Mucosa of rectum (tissue), 2 donors: Measurements from ENCODE around the gene BTBD10.
"Not testable (repeated sequence)": the region's sequence is repeated elsewhere in the genome, so short reads cannot be mapped to it uniquely, and the experiment has no call there.

Source experiments
- H3K27ac ChIP-seq, 2 donors: one replicate each; pipeline ENCODE4 v1.7.0; 2013; ENCODE audit warnings: inconsistent platforms in 2 of 2, low read depth in 2 of 2, low read length in 2 of 2
- H3K27me3 ChIP-seq, 2 donors: one replicate each; pipeline ENCODE4 v1.7.0; 2013; ENCODE audit warnings: low read length in 2 of 2; ENCODE audit not compliant: control insufficient read depth in 2 of 2, insufficient read depth in 2 of 2
- H3K36me3 ChIP-seq, 2 donors: one replicate each; pipeline ENCODE4 v1.7.0; 2013; ENCODE audit warnings: low read length in 2 of 2; ENCODE audit not compliant: control insufficient read depth in 2 of 2, insufficient read depth in 2 of 2
- H3K4me1 ChIP-seq, 2 donors: one replicate each; pipeline ENCODE4 v1.7.0; 2013; ENCODE audit warnings: low read length in 2 of 2, mild to moderate bottlenecking in 1 of 2; ENCODE audit not compliant: control insufficient read depth in 2 of 2, insufficient read depth in 2 of 2
- H3K4me3 ChIP-seq, 2 donors: one replicate each; pipeline ENCODE4 v1.7.0; 2013; ENCODE audit warnings: low read length in 2 of 2
- H3K9ac ChIP-seq, 2 donors: one replicate each; pipeline ENCODE4 v1.7.0; 2013; ENCODE audit warnings: low read length in 2 of 2, low read depth in 1 of 2, mild to moderate bottlenecking in 1 of 2
- H3K9me3 ChIP-seq, 2 donors: one replicate each; pipeline ENCODE4 v1.7.0; 2013; ENCODE audit warnings: low read length in 2 of 2; ENCODE audit not compliant: control insufficient read depth in 2 of 2
- donor health status: healthy.
- donor health status: Normal muscosa, but diverticular disease.

The BTBD10 gene

GRCh38 chr11:13421561-13421960 lies 41.5 kb downstream of the BTBD10 start:
- H3K9me3 ChIP-seq, result no peaks in the 10 kb centered on the region

GRCh38 chr11:13415201-13415600 lies 47.8 kb downstream of the BTBD10 start:
- Histone ChIP-seq H3K4me3 (no peak overlapping the region), H3K27me3 (no peaks in the 10 kb centered on the region), H3K36me3 (peaks cover 20 to 26% of the 10 kb centered on the region in 2 donors), H3K27ac (no peak overlapping the region), H3K9me3 (no peaks in the 10 kb centered on the region), H3K9ac (no peak overlapping the region), H3K4me1 (no peaks in the 10 kb centered on the region)

More at GRCh38 chr11:13421561-13421960, 41.5 kb downstream of the BTBD10 start:
- H3K27me3 ChIP-seq, result no peaks in the 10 kb centered on the region
- H3K4me3 ChIP-seq, result no peak overlapping the region
- H3K4me1 ChIP-seq, result peaks cover 5 to 7% of the 10 kb centered on the region in 2 donors
- H3K27ac ChIP-seq, result no peak overlapping the region
- H3K36me3 ChIP-seq, result peaks cover 10 to 13% of the 10 kb centered on the region in 2 donors
- no peak overlapping the region for H3K9ac ChIP-seq

GRCh38 chr11:13405220-13405619 lies 57.8 kb downstream of the BTBD10 start:
- Histone ChIP-seq H3K36me3 (peaks cover 16% of the 10 kb centered on the region in 2 donors), H3K9me3 (no peaks in the 10 kb centered on the region), H3K27ac (no peak overlapping the region), H3K4me1 (peaks cover 0 to 5% of the 10 kb centered on the region in 2 donors), H3K9ac (no peak overlapping the region), H3K4me3 (no peak overlapping the region), H3K27me3 (no peaks in the 10 kb centered on the region)

- H3K9ac ChIP-seq, H3K27me3 ChIP-seq, H3K9me3 ChIP-seq, H3K4me1 ChIP-seq, H3K4me3 ChIP-seq, H3K27ac ChIP-seq: not testable (repeated sequence)
- peaks cover 9 to 10% of the 10 kb centered on the region in 2 donors for H3K36me3 ChIP-seq
Measured at GRCh38 chr11:13398335-13398734, 64.7 kb downstream of the BTBD10 start.

DNA sequence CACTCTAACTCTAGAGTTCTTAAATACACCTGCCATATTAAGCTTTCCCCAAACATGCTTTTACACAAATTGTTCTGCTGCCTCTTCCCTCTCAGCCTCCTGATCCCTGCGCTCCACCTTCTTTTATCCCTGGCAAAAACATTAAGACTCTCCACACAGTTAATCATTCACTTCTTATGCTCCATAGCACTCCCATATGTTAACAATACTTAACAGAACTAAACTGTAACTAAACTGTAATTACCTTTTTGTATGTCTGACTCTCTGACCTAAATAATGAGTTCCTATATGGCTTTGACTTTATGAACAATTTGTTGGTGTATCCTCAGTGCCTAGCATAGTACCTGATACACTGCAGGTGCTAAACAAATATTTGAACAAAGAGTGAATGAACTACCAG lies 71.8 kb downstream of the BTBD10 start:
- H3K27me3 ChIP-seq, result no peaks in the 10 kb centered on the region
- H3K9me3 ChIP-seq, result no peaks in the 10 kb centered on the region
- peaks cover 8% of the 10 kb centered on the region in 2 donors for H3K36me3 ChIP-seq
- H3K9ac ChIP-seq, result no peak overlapping the region
- peak overlapping the region in 1 of 2 donors; percentile 20 for H3K4me3 ChIP-seq
- peaks cover 15 to 30% of the 10 kb centered on the region in 2 donors for H3K4me1 ChIP-seq
- peak overlapping the region; percentile 62 to 77 for H3K27ac ChIP-seq

DNA sequence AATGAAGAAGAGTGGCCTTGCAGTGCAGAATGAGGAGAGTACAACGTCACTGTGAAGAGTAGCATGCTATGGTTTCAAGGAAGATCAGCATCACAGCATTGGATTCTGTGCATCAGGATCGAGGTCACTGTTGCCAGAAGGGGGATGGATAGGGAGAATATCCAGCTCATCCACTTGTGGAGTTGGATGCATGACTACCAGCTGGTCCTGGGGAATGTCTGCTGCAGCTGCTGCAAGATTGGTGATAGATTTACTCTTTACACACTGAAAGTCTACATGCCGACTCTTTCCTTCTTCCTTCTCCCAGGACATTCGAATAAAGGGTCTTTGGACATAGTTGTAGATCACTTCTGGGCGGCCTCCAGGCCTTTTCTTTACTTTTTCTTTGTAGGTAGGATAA lies 74.3 kb downstream of the BTBD10 start:
- Histone ChIP-seq H3K9ac (no peak overlapping the region), H3K36me3 (peaks cover 8% of the 10 kb centered on the region in 2 donors), H3K27me3 (no peaks in the 10 kb centered on the region), H3K27ac (no peak overlapping the region), H3K9me3 (no peaks in the 10 kb centered on the region), H3K4me1 (peaks cover 15 to 34% of the 10 kb centered on the region in 2 donors), H3K4me3 (no peak overlapping the region)

DNA sequence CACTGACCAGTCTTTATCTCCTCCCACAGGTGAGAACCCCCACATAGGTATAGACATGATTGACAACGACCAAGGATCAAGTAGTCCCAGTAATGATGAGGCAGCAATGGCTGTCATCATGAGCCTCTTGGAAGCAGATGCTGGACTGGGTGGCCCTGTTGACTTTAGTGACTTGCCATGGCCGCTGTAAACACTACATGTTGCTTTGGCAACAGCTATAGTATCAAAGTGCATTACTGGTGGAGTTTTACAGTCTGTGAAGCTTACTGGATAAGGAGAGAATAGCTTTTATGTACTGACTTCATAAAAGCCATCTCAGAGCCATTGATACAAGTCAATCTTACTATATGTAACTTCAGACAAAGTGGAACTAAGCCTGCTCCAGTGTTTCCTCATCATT lies 76.5 kb downstream of the BTBD10 start:
- Histone ChIP-seq H3K4me3 (no peak overlapping the region), H3K4me1 (peaks cover 15 to 26% of the 10 kb centered on the region in 2 donors), H3K9ac (no peak overlapping the region), H3K9me3 (no peaks in the 10 kb centered on the region), H3K27ac (peak overlapping the region in 1 of 2 donors; percentile 67), H3K27me3 (no peaks in the 10 kb centered on the region), H3K36me3 (peaks cover 15 to 19% of the 10 kb centered on the region in 2 donors)

DNA sequence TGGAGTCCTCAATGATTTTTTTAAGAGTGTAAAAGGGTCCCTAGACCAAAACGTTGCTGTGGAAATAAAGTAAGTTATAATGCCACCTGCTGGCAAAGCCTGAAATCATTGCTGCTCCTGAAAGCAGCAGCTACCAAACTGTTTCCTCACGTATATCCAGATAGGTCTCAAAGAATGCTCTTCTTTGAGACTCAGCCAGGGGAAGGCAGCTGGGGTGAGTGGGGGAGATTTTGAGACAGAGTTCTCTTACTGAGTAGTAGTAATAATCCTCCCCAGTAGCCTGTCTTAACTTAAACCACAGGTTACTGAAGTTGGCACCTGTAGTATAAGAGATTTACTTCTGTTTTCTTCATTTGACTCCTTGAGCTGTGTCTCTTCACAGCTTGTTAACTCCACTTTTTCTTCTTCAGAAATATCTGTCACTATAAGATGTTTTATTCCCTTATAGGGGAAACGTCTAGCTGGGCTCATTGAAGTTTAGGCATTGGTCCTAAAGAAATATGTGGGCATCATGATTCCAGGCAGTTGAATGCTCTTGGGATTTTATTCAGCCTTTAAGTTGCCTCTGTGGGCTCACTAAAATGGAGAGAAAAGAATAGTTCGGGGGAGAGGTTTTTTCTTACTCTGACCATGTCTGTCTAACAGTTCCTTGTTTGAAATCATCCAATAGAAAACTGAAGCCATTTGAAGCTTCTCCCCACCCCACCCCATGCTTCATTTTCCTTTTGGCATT lies 77.9 kb downstream of the BTBD10 start:
- H3K36me3 ChIP-seq, result peaks cover 17 to 29% of the 10 kb centered on the region in 2 donors
- H3K9me3 ChIP-seq, result no peaks in the 10 kb centered on the region
- no peak overlapping the region for H3K9ac ChIP-seq
- no peak overlapping the region for H3K4me3 ChIP-seq
- H3K27me3 ChIP-seq, result no peaks in the 10 kb centered on the region
- peaks cover 9 to 17% of the 10 kb centered on the region in 2 donors for H3K4me1 ChIP-seq
- no peak overlapping the region for H3K27ac ChIP-seq

DNA sequence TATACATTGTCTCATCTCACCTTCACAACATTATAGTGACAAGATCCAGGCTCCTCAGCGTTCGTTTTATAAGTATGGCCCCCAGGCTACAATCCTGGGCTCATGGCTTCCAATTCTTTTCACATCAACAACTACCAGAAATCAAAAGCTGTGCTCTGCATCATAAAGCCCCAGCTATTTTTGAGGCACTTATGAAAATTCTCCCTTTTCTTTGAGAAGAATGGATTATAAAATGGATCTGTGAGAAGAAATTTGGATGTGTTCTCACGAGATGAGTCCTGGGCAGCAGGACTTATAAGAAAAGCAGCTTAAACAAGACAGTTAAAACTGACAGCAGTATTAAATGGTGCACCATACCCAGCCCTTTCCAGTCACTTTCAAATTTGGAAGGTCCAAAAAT lies 80.3 kb downstream of the BTBD10 start:
- no peak overlapping the region for H3K4me3 ChIP-seq
- no peak overlapping the region for H3K9ac ChIP-seq
- H3K4me1 ChIP-seq, result peaks cover 9 to 13% of the 10 kb centered on the region in 2 donors
- no peak overlapping the region for H3K27ac ChIP-seq
- peaks cover 18 to 39% of the 10 kb centered on the region in 2 donors for H3K36me3 ChIP-seq
- no peaks in the 10 kb centered on the region for H3K9me3 ChIP-seq
- H3K27me3 ChIP-seq, result no peaks in the 10 kb centered on the region

DNA sequence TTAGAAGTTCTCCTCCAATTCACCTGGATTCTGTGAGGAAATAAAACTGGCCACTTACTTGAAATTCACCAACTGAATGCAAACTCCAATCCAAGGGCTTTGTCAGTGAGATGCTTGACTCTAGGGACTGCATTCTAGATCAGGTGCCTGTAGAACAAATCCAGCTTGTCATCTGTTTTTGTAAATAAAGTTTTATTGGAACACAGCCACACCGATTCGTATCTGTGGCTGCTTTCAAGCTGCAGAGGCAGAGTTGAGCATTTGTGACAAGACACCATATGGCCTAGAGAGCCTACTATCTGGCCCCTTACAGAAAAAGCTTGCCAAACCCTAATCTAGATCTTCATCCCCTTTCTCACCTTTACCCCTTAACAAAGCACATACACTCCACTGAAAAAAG lies 82.3 kb downstream of the BTBD10 start:
- Histone ChIP-seq H3K36me3 (peaks cover 28 to 57% of the 10 kb centered on the region in 2 donors), H3K9ac (no peak overlapping the region)

More for the DNA sequence above, 82.3 kb downstream of the BTBD10 start:
- Histone ChIP-seq H3K27ac (no peak overlapping the region), H3K4me1 (peaks cover 0 to 4% of the 10 kb centered on the region in 2 donors), H3K4me3 (no peak overlapping the region), H3K9me3 (no peaks in the 10 kb centered on the region), H3K27me3 (no peaks in the 10 kb centered on the region)
